ENCODE results near the gene KRTAP20-4. TPM values are rescaled to one million over a fixed set of nuclear protein-coding genes. Genes with fewer than 3 reads are reported as not detected.

Gene KRTAP20-4
- total RNA-seq, 1 donor from 2014 or later = not detected

- DNase-seq (no peak), ATAC-seq (no peak)
- intact Hi-C loops (cut with DNase I) = no loop called here
- H3K4me1 ChIP-seq = no peaks in the 10 kb centered on the region
- no peak for TF ChIP-seq CTCF (IDR thresholded peaks at IDR 0.05)
- H3K9me3 ChIP-seq = no peaks in the 10 kb centered on the region
- H3K27me3 ChIP-seq (ENCODE audit: low read depth) = no peaks in the 10 kb centered on the region
- H3K27ac ChIP-seq = no peak within 1 kb of the TSS
- no peak within 1 kb of the TSS for H3K4me3 ChIP-seq
- no peaks in the 10 kb centered on the region for H3K36me3 ChIP-seq
These were observed 6.6 kb upstream of the KRTAP20-4 start, which contains the start of gene KRTAP6-1 for GRCh38 chr21:30613836-30614235. KRTAP6-1 (minus strand) TSS chr21:30613930; CDS start chr21:30613904, 26 bp downstream.

- ATAC-seq = no peak
- intact Hi-C loops (cut with DNase I) = no loop called here
- Histone ChIP-seq H3K27ac (no peak overlapping the region), H3K4me3 (no peak overlapping the region), H3K36me3 (no peaks in the 10 kb centered on the region), H3K9me3 (no peaks in the 10 kb centered on the region), H3K27me3 (ENCODE audit: low read depth) (no peaks in the 10 kb centered on the region), H3K4me1 (no peaks in the 10 kb centered on the region)
- no peak for DNase-seq
- TF ChIP-seq CTCF (IDR thresholded peaks at IDR 0.05) = no peak
These were observed 5.2 kb upstream of the KRTAP20-4 start for GRCh38 chr21:30615199-30615598.

GRCh38 chr21:30616125-30616524, 4.3 kb upstream of the KRTAP20-4 start, which contains the start of gene KRTAP20-1:
KRTAP20-1 (plus strand) TSS chr21:30616425; CDS start chr21:30616455, 30 bp downstream.
- TF ChIP-seq CTCF (IDR thresholded peaks at IDR 0.05) = no peak
- Histone ChIP-seq H3K27me3 (ENCODE audit: low read depth) (no peaks in the 10 kb centered on the region), H3K4me3 (no peak within 1 kb of the TSS), H3K4me1 (no peaks in the 10 kb centered on the region), H3K36me3 (no peaks in the 10 kb centered on the region), H3K9me3 (no peaks in the 10 kb centered on the region), H3K27ac (no peak within 1 kb of the TSS)
- intact Hi-C loops (cut with DNase I) = no loop called here
- no peak for ATAC-seq
- DNase-seq = no peak

GRCh38 chr21:30620080-30620479, 347 bp upstream of the KRTAP20-4 start:
- no peaks in the 10 kb centered on the region for H3K27me3 ChIP-seq (ENCODE audit: low read depth)
- no peak overlapping the region for H3K4me3 ChIP-seq
- H3K9me3 ChIP-seq = no peaks in the 10 kb centered on the region
- no peaks in the 10 kb centered on the region for H3K36me3 ChIP-seq
- H3K4me1 ChIP-seq = no peaks in the 10 kb centered on the region
- H3K27ac ChIP-seq = no peak overlapping the region
- intact Hi-C loops (cut with DNase I) = no loop called here
- ATAC-seq (no peak), DNase-seq (no peak)
- no peak for TF ChIP-seq CTCF (IDR thresholded peaks at IDR 0.05)

- no peaks in the 10 kb centered on the region for H3K4me1 ChIP-seq
- no peaks in the 10 kb centered on the region for H3K36me3 ChIP-seq
- no peaks in the 10 kb centered on the region for H3K9me3 ChIP-seq
- no peak for TF ChIP-seq CTCF (IDR thresholded peaks at IDR 0.05)
- DNase-seq = no peak
- no peak overlapping the region for H3K4me3 ChIP-seq
- H3K27me3 ChIP-seq (ENCODE audit: low read depth) = no peaks in the 10 kb centered on the region
- intact Hi-C loops (cut with DNase I) = no loop called here
- H3K27ac ChIP-seq = no peak overlapping the region
- ATAC-seq = no peak
These were observed 2.9 kb downstream of the KRTAP20-4 start for GRCh38 chr21:30623362-30623761.
